Measurements from ENCODE around the gene NETO2.
A peak's percentile ranks its signal among the peaks of the same experiment; 100 is the strongest.
"Not testable (repeated sequence)": the region's sequence is repeated elsewhere in the genome, so short reads cannot be mapped to it uniquely, and the experiment has no call there.

NETO2 gene

DNA sequence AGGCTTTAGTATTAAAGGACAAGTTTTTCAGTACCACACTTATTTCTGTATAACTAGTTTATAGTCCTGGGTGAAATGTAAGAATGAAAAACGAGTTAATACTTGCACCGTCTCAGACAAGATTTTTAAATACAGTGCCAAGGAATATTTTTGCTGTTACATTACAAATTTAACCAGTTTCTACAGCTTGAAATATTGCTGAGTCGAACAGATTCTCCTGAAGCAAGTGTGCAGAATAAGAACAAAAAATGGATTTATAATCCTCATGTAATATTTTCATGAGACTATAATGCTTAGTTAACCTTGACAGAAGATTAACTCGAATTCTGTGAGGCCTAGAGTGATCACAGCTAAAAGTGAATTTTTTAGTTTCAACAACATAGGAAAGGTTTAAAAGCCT, 3.1 kb downstream of the NETO2 start:
- Histone ChIP-seq H4K91ac (ENCODE audit: low read length) (no peak overlapping the region), H2BK12ac (ENCODE audit: low read length in 2 of 2) (no peak overlapping the region), H3K4me2 (ENCODE audit: low read length, poor library complexity, severe bottlenecking) (no peak overlapping the region), H3K9me3 (ENCODE audit: control insufficient read depth, low read length) (no peaks in the 10 kb centered on the region), H2BK5ac (ENCODE audit: low read depth, low read length, poor library complexity, severe bottlenecking) (no peak overlapping the region), H3K18ac (ENCODE audit: low read depth in 1 of 2, low read length in 2 of 2) (no peak overlapping the region), H3K9ac (ENCODE audit: low read length) (no peak overlapping the region), H2BK120ac (ENCODE audit: low read depth, low read length) (no peak overlapping the region), H3K4me3 (ENCODE audit: insufficient read depth in 1 of 2, low read depth in 1 of 2, low read length in 2 of 2) (no peak overlapping the region), H3K14ac (ENCODE audit: low read length in 2 of 2) (no peak overlapping the region), H3K4me1 (ENCODE audit: control insufficient read depth, insufficient read depth, low read depth, low read length) (peaks cover 12% of the 10 kb centered on the region), H3K27me3 (ENCODE audit: control insufficient read depth in 1 of 2, insufficient read depth in 1 of 2, low read length in 2 of 2) (peaks cover 0 to 11% of the 10 kb centered on the region in 2 experiments), H3K4ac (ENCODE audit: low read depth in 1 of 2, low read length in 2 of 2) (no peak overlapping the region), H3K27ac (ENCODE audit: low read length, poor library complexity, severe bottlenecking) (no peak overlapping the region), H3K36me3 (ENCODE audit: control insufficient read depth in 1 of 2, insufficient read depth in 2 of 2, low read depth in 1 of 2, low read length in 2 of 2) (no peaks in the 10 kb centered on the region), H2BK15ac (ENCODE audit: low read depth, poor library complexity, severe bottlenecking) (no peak overlapping the region), H3K79me1 (replicated peaks; ENCODE audit: low read length, poor library complexity, severe bottlenecking) (peaks cover 6% of the 10 kb centered on the region), H3K23ac (ENCODE audit: low read length in 2 of 2) (no peak overlapping the region), H2AFZ (ENCODE audit: low read depth, low read length) (no peak overlapping the region), H4K8ac (ENCODE audit: low read length) (no peak overlapping the region), H2AK5ac (ENCODE audit: low read length, severe bottlenecking) (no peak overlapping the region)
- 95% methylated on average over 3 of the region's 4 CpGs for WGBS
- no peak for DNase-seq

DNA sequence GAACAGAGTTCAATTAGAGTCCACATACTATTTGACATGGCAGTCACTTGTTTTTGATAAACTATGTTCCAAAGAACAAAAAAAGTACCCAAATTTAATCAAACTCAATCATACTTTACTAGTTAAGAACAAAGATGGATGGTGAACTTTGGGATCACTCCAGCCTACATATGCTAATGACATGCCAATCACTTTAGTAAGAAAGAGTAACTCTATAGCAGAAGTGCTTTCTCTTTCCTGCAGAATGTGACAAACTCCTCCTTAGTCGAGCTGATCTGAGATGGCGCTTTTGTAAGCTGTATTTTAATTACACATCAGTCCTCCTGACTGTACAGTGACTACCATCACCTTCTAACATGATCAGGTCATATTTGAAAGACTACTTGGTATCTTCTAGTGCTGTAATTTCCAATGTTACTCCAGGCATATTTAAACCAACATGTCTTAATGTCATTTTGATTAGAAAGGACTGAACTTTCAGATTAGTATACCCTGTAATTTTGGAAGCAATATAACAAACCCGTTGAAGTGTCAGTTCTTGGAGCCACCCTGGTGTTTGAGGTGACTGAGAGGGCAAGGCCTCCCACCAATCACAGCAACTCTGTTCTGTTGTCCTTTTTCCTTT, 4.1 kb downstream of the NETO2 start:
- Histone ChIP-seq H3K79me1 (replicated peaks; ENCODE audit: low read length, poor library complexity, severe bottlenecking) (peaks cover 6% of the 10 kb centered on the region), H3K4me3 (ENCODE audit: insufficient read depth in 1 of 2, low read depth in 1 of 2, low read length in 2 of 2) (no peak overlapping the region)
- 60% methylated on average over 3 of the region's 3 CpGs for WGBS

DNA sequence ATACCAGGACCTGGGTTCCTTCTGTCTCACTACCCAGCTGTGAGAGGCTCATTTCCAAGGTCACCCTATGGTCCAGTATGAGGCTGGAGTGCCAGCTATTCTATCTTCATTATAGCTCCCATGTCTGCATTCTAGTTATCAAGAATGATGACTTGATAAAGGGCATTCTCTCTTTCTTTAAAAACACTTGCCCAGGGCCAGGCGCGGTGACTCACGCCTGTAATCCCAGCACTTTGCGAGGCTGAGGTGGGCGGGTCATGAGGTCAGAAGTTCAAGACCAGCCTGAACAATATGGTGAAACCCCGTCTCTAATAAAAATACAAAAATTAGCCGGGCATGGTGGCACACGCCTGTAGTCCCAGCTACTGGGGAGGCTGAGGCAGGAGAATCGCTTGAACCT, 5.8 kb downstream of the NETO2 start:
- not testable (repeated sequence) for H2BK12ac ChIP-seq (ENCODE audit: low read length in 2 of 2); H3K27me3 ChIP-seq (ENCODE audit: control insufficient read depth in 1 of 2, insufficient read depth in 1 of 2, low read length in 2 of 2); H3K14ac ChIP-seq (ENCODE audit: low read length in 2 of 2); H2BK5ac ChIP-seq (ENCODE audit: low read depth, low read length, poor library complexity, severe bottlenecking); H3K9ac ChIP-seq (ENCODE audit: low read length); H3K36me3 ChIP-seq (ENCODE audit: control insufficient read depth in 1 of 2, insufficient read depth in 2 of 2, low read depth in 1 of 2, low read length in 2 of 2); H3K4me1 ChIP-seq (ENCODE audit: control insufficient read depth, insufficient read depth, low read depth, low read length); H3K9me3 ChIP-seq (ENCODE audit: control insufficient read depth, low read length); H3K27ac ChIP-seq (ENCODE audit: low read length, poor library complexity, severe bottlenecking); H3K4ac ChIP-seq (ENCODE audit: low read depth in 1 of 2, low read length in 2 of 2); H2AFZ ChIP-seq (ENCODE audit: low read depth, low read length); DNase-seq; H3K18ac ChIP-seq (ENCODE audit: low read depth in 1 of 2, low read length in 2 of 2); H3K23ac ChIP-seq (ENCODE audit: low read length in 2 of 2); H3K4me3 ChIP-seq (ENCODE audit: insufficient read depth in 1 of 2, low read depth in 1 of 2, low read length in 2 of 2); H2BK120ac ChIP-seq (ENCODE audit: low read depth, low read length); H3K4me2 ChIP-seq (ENCODE audit: low read length, poor library complexity, severe bottlenecking); H4K91ac ChIP-seq (ENCODE audit: low read length); H3K79me1 ChIP-seq (replicated peaks; ENCODE audit: low read length, poor library complexity, severe bottlenecking); H4K8ac ChIP-seq (ENCODE audit: low read length); H2BK15ac ChIP-seq (ENCODE audit: low read depth, poor library complexity, severe bottlenecking); H2AK5ac ChIP-seq (ENCODE audit: low read length, severe bottlenecking)
- 79% methylated on average over 9 of the region's 9 CpGs for WGBS

More for the DNA sequence above, 4.1 kb downstream of the NETO2 start:
- Histone ChIP-seq H3K4ac (ENCODE audit: low read depth in 1 of 2, low read length in 2 of 2) (no peak overlapping the region), H3K4me2 (ENCODE audit: low read length, poor library complexity, severe bottlenecking) (no peak overlapping the region), H3K9ac (ENCODE audit: low read length) (no peak overlapping the region), H2AFZ (ENCODE audit: low read depth, low read length) (no peak overlapping the region), H4K91ac (ENCODE audit: low read length) (no peak overlapping the region), H3K27ac (ENCODE audit: low read length, poor library complexity, severe bottlenecking) (no peak overlapping the region), H3K9me3 (ENCODE audit: control insufficient read depth, low read length) (no peaks in the 10 kb centered on the region), H4K8ac (ENCODE audit: low read length) (no peak overlapping the region), H3K36me3 (ENCODE audit: control insufficient read depth in 1 of 2, insufficient read depth in 2 of 2, low read depth in 1 of 2, low read length in 2 of 2) (no peaks in the 10 kb centered on the region), H2BK15ac (ENCODE audit: low read depth, poor library complexity, severe bottlenecking) (no peak overlapping the region), H3K27me3 (ENCODE audit: control insufficient read depth in 1 of 2, insufficient read depth in 1 of 2, low read length in 2 of 2) (peaks cover 0 to 6% of the 10 kb centered on the region in 2 experiments), H3K18ac (ENCODE audit: low read depth in 1 of 2, low read length in 2 of 2) (no peak overlapping the region), H2BK5ac (ENCODE audit: low read depth, low read length, poor library complexity, severe bottlenecking) (no peak overlapping the region), H3K23ac (ENCODE audit: low read length in 2 of 2) (no peak overlapping the region), H2AK5ac (ENCODE audit: low read length, severe bottlenecking) (no peak overlapping the region), H3K4me1 (ENCODE audit: control insufficient read depth, insufficient read depth, low read depth, low read length) (peaks cover 12% of the 10 kb centered on the region), H3K14ac (ENCODE audit: low read length in 2 of 2) (no peak overlapping the region), H2BK120ac (ENCODE audit: low read depth, low read length) (no peak overlapping the region), H2BK12ac (ENCODE audit: low read length in 2 of 2) (no peak overlapping the region)
- DNase-seq, result peak; percentile 18

DNA sequence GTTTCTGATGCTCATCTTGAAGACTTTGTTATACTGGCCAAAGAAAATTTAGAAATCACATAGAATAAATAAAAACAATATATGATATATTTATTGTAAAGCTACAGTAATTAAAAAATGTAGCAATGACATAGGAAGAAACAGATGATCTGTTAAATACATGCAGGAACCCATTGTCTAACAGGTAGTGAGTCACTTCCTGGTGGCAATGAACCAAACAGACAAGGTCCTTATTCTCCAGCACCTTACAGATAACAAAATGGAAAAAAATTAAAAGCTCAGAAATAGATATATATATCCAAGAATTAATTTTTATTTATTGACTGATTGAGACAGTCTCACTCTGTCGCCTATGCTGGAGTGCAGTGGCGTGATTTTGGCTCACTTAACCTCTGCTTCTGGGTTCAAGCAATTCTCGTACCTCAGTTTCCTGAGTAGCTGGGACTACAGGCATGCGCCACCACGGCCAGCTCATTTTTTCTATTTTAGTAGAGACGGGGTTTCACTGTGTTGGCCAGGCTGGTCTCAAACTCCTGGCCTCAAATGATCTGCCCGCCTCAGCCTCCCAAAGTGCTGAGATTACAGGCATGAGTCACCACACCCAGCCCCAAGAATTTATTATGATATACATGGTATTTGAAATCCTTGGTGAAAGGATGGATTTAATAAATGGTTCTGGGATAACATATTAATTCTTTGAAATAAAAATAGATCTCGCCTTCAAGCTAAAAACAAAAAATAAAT, 7.5 kb downstream of the NETO2 start:
- Histone ChIP-seq H2BK120ac (ENCODE audit: low read depth, low read length) (no peak overlapping the region), H3K18ac (ENCODE audit: low read depth in 1 of 2, low read length in 2 of 2) (peak overlapping the region in 1 of 2 experiments; percentile 58), H3K4me1 (ENCODE audit: control insufficient read depth, insufficient read depth, low read depth, low read length) (peaks cover 2% of the 10 kb centered on the region), H3K9ac (ENCODE audit: low read length) (no peak overlapping the region), H3K79me1 (replicated peaks; ENCODE audit: low read length, poor library complexity, severe bottlenecking) (peaks cover 14% of the 10 kb centered on the region), H2BK15ac (ENCODE audit: low read depth, poor library complexity, severe bottlenecking) (no peak overlapping the region), H3K14ac (ENCODE audit: low read length in 2 of 2) (no peak overlapping the region), H2AK5ac (ENCODE audit: low read length, severe bottlenecking) (no peak overlapping the region), H2AFZ (ENCODE audit: low read depth, low read length) (no peak overlapping the region), H3K4me3 (ENCODE audit: insufficient read depth in 1 of 2, low read depth in 1 of 2, low read length in 2 of 2) (no peak overlapping the region), H3K4me2 (ENCODE audit: low read length, poor library complexity, severe bottlenecking) (no peak overlapping the region), H3K27me3 (ENCODE audit: control insufficient read depth in 1 of 2, insufficient read depth in 1 of 2, low read length in 2 of 2) (no peaks in the 10 kb centered on the region), H3K9me3 (ENCODE audit: control insufficient read depth, low read length) (no peaks in the 10 kb centered on the region), H2BK5ac (ENCODE audit: low read depth, low read length, poor library complexity, severe bottlenecking) (no peak overlapping the region), H3K23ac (ENCODE audit: low read length in 2 of 2) (no peak overlapping the region), H3K36me3 (ENCODE audit: control insufficient read depth in 1 of 2, insufficient read depth in 2 of 2, low read depth in 1 of 2, low read length in 2 of 2) (no peaks in the 10 kb centered on the region), H4K91ac (ENCODE audit: low read length) (no peak overlapping the region), H2BK12ac (ENCODE audit: low read length in 2 of 2) (no peak overlapping the region), H3K4ac (ENCODE audit: low read depth in 1 of 2, low read length in 2 of 2) (no peak overlapping the region), H3K27ac (ENCODE audit: low read length, poor library complexity, severe bottlenecking) (no peak overlapping the region), H4K8ac (ENCODE audit: low read length) (no peak overlapping the region)
- peak; percentile 8 for DNase-seq
- WGBS, result 86% methylated on average over 6 of the region's 8 CpGs
